Stimulated activated memory B cell treated with anti-CD40 and anti-IgM and Interleukin-4, amounts not matched to agents 10 μg/mL and 1 μg/mL and 100 μg/mL, for 72 hours (primary cell): ENCODE measurements around the gene PPP4R3A.
"Not testable (repeated sequence)": the region's sequence is repeated elsewhere in the genome, so short reads cannot be mapped to it uniquely, and the experiment has no call there.

Experiments used
- ATAC-seq: fragments of 150-1000 bp; cut with Tn5 transposase; 2 replicates; pipeline ENCODE4 v1.10.0; 2021
- H3K27ac Mint-ChIP-seq: one replicate; pipeline ENCODE4 v1.8.0; 2022; ENCODE audit warnings: mild to moderate bottlenecking, mixed read lengths
- H3K27me3 Mint-ChIP-seq: one replicate; pipeline ENCODE4 v1.8.0; 2022; ENCODE audit warnings: mixed read lengths
- H3K36me3 Mint-ChIP-seq: one replicate; pipeline ENCODE4 v1.8.0; 2022; ENCODE audit warnings: mixed read lengths
- H3K4me1 Mint-ChIP-seq: one replicate; pipeline ENCODE4 v1.8.0; 2022; ENCODE audit warnings: mixed read lengths
- H3K4me3 Mint-ChIP-seq: one replicate; pipeline ENCODE4 v1.8.0; 2022; ENCODE audit warnings: mild to moderate bottlenecking, moderate library complexity, mixed read lengths
- H3K9me3 Mint-ChIP-seq: one replicate; pipeline ENCODE4 v1.8.0; 2022; ENCODE audit warnings: mixed read lengths

Gene PPP4R3A

DNA sequence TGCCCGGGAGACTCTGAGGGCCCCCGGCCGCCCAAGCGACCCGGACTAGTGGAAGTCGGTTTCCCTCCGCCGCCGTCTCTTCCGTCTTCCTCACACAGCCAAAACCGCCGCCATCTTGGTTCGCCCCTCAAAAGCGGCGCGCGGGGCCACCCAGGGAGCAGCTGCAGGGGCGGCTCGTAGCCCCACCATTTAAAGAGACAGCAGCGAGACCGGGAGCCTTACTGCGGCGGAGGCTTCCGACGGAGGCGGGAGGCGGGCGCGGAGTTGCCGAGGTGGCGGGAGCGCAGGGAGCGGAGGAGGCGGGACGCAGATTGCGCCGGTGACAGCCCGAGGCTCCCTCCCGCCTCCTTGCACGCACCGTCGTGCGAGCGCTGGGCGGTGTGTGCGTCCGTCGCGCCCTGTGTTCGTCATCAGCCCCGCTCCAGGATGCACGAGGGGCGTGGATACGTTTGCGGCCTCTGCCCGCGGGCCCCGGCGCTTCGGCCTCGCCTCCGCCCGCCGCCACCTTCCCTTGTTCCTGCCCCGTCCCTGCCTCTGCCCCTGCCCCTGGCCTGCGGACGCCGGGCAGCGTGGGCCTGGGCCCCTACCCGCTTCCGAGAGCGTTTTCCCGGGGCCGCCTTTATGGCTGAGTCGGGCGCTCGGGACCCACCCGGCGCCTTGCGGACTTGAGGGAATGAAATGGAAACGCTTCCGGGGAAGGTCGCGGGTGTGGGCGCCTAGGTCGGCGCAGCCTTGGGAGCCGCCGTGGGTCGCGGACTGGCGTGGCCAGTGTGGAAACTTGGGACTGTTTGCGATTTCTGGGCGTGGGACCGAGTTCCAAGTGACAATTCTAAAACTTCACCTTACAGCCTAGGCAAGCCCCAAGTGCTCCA is at the start of gene PPP4R3A:
PPP4R3A (minus strand) TSS at position 140 of the 872 bp plus-strand sequence. CDS start 663 bp downstream, outside the sequence.
- no peaks in the 10 kb centered on the region for H3K27me3 Mint-ChIP-seq

DNA sequence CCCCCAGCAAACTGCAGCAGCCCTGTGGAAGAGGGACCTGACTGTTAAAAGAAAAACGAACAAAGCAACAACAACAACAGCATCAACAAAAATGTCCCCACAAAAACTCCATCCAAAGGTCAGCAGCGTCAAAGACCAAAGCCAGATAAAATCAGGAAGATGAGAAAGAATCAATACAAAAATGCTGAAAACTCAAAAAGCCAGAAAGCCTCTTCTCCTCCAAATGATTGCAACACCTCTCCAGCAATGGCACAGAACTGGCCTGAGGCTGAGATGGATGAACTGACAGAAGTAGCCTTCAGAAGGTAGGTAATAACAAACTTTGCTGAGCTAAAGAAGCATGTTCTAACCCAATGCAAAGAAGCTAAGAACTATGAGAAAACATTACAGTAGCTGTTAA is 45.4 kb upstream of the PPP4R3A start:
- Mint-ChIP-seq H3K36me3 (no peaks in the 10 kb centered on the region), H3K9me3 (peaks cover 5% of the 10 kb centered on the region), H3K4me3 (no peak overlapping the region), H3K27ac (no peak overlapping the region), H3K27me3 (peaks cover 37% of the 10 kb centered on the region), H3K4me1 (no peaks in the 10 kb centered on the region)
- ATAC-seq, result no peak

More for the DNA sequence above, at the start of gene PPP4R3A:
- Mint-ChIP-seq H3K27ac (peak within 1 kb of the TSS; percentile 99), H3K4me3 (peak within 1 kb of the TSS; percentile 98), H3K4me1 (peaks cover 11% of the 10 kb centered on the region), H3K36me3 (peaks cover 15% of the 10 kb centered on the region), H3K9me3 (no peaks in the 10 kb centered on the region)
- ATAC-seq, result peak; percentile 95

DNA sequence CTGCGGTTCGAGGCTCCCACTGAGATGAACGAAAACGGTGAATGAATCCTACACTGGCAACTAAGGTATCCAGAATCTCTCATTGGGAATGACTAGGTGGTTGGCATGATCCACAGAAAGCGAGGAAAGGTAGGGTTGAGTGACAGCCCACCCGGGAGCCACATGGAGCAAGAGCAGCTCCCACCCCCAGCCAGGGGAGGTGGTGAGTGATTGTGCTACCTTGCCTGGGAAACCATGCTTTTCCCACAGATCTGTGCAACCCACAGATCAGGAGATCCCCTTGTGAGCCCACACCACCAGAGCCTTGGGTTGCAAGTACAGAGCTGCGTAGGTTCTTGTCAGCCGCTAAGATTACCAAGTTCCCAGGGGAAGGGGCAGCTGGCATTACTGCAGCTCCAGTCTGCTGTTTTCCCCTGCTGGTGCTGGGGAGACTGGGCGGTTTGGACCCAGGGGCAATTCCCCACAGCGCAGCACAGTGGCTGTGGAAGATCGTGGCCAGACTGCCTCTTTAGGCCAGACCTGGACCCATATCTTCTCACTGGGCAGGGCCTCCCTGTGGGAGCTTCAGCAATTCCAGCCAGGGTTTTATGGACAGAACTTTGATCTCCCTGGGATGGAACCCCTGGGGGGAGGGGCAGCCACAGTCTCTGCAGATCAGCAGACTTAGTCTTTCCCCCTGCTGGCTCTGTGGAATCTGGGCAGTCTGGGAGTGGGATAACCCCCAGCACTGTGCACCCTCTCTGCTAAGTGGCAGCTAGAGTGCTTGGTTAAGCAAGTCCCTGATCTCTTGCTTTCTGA is 44.6 kb upstream of the PPP4R3A start:
- Mint-ChIP-seq H3K27me3 (peaks cover 37% of the 10 kb centered on the region), H3K4me1 (no peaks in the 10 kb centered on the region), H3K27ac (no peak overlapping the region), H3K36me3 (no peaks in the 10 kb centered on the region), H3K9me3 (peaks cover 5% of the 10 kb centered on the region), H3K4me3 (no peak overlapping the region)
- ATAC-seq, result no peak

DNA sequence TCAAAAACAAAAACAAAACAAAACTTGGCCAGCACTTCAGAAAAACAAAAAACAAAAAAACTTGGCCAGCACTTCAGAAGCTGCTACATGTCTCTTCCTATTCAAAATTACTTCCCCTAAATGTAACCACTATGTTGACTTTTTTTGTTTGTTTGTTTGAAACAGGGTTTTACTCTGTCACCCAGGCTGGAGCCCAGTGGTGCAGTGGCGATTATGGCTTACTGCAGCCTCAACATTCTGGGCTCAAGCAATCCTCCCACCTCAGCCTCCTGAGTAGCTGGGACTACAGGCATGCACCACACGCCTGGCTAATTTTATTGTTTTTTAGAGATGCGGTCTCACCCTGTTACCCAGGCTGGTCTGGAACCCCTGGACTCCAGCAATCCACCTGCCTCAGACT is 38.0 kb upstream of the PPP4R3A start:
- no peak overlapping the region for H3K27ac Mint-ChIP-seq

DNA sequence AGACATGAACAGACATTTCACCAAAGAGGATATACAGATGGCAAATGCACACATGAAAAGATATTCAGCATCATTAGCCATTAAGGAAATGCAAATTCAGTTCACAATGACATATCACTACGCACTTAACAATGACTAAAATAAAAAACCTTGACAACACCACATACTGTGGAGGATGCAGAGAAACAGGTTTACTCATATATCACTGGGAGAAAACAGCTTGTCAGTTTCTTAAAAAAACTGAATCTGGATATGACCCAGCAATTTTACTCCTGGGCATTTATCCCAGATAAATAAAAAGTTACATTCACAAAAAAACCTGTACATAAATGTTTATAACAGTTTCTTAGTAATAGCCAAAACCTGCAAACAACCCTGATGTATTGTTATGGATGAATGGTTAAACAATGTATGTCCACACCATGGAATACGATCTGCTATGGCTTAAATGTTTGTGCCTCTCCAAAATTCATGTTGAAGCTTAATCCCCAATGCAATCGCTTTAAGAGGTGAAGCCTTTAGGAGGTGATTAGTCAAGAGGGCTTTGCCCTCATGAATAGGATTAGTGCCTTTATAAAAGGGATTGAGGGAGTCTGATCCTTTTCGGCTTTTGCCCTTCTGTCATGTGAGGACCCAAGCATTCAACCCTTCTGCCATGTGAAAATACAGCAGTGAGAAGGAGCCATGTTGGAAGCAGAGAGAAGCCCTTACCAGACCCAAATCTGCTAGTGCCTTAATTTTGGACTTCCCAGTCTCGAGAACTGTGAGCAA is 36.0 kb upstream of the PPP4R3A start:
- Mint-ChIP-seq H3K4me3 (no peak overlapping the region), H3K36me3 (peaks cover 13% of the 10 kb centered on the region), H3K27ac (no peak overlapping the region), H3K4me1 (no peaks in the 10 kb centered on the region), H3K27me3 (peaks cover 37% of the 10 kb centered on the region), H3K9me3 (peaks cover 17% of the 10 kb centered on the region)
- ATAC-seq, result no peak

More for the DNA sequence above, 38.0 kb upstream of the PPP4R3A start:
- no peaks in the 10 kb centered on the region for H3K36me3 Mint-ChIP-seq
- H3K4me3 Mint-ChIP-seq, result no peak overlapping the region
- H3K4me1 Mint-ChIP-seq, result no peaks in the 10 kb centered on the region
- H3K9me3 Mint-ChIP-seq, result peaks cover 3% of the 10 kb centered on the region
- peaks cover 30% of the 10 kb centered on the region for H3K27me3 Mint-ChIP-seq
- no peak for ATAC-seq

DNA sequence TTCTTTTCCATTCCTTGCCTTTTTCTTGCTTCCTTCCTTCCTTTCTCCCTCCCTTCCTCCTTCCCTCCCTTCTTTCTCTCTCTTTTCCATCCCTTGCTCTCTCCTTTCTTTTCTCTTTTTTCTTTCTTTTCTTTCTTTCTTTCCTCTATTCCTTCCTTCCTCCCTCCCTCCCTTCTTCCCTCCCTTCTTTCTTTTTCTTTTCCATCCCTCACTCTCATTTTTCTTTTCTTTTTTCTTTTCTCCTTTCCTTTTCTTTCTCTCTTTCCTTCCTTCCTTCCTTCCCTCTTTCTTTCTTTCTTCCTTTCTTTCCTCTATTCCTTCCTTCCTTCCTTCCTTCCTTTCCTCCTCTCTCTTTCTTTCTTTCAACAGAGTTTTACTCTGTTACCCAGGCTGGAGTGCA is 35.1 kb upstream of the PPP4R3A start:
- Mint-ChIP-seq H3K4me1 (no peaks in the 10 kb centered on the region), H3K27ac (no peak overlapping the region), H3K36me3 (peaks cover 19% of the 10 kb centered on the region), H3K27me3 (peaks cover 39% of the 10 kb centered on the region), H3K9me3 (peaks cover 23% of the 10 kb centered on the region), H3K4me3 (no peak overlapping the region)
- ATAC-seq, result no peak

DNA sequence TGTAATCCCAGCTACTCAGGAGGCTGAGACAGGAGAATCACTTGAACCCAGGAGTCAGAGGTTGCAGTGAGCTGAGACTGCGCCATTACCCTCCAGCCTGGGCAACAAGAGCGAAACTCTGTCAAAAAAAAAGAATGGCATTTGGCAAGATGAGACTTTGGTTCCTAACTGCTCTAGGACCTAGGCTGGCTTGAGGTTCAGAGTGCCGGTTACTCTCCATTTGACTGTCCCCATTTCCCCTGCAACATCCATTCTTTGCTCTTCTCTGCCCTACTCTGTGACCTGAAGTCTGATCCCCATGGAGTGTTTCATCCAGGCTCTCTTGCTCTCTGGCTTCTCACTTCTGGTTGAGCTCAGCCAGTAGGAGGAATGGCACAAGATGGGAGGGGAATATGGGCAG is 26.2 kb upstream of the PPP4R3A start:
- Mint-ChIP-seq H3K9me3 (peaks cover 21% of the 10 kb centered on the region), H3K4me3 (no peak overlapping the region), H3K4me1 (no peaks in the 10 kb centered on the region), H3K27ac (no peak overlapping the region), H3K27me3 (peaks cover 27% of the 10 kb centered on the region), H3K36me3 (peaks cover 20% of the 10 kb centered on the region)
- ATAC-seq, result no peak

DNA sequence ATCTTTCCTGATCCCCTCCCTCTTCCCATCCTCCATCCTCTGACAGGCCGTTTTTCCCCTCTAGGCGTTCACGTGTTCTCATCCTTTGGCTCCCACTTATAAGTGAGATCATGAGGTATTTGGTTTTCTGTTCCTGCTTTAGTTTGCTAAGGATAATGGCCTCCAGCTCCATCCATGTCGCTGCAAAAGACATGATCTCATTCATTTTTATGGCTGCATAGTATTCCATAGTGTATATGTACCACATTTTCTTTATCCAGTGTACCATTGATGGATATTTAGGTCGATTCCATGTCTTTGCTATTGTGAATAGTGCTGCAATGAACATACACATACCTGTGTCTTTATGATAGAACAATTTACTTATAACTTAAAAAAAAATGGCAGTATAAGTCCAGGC is 23.9 kb upstream of the PPP4R3A start:
- peaks cover 19% of the 10 kb centered on the region for H3K27me3 Mint-ChIP-seq
- H3K4me1 Mint-ChIP-seq, H3K4me3 Mint-ChIP-seq, ATAC-seq, H3K9me3 Mint-ChIP-seq, H3K27ac Mint-ChIP-seq: not testable (repeated sequence)
- H3K36me3 Mint-ChIP-seq, result peaks cover 11% of the 10 kb centered on the region

DNA sequence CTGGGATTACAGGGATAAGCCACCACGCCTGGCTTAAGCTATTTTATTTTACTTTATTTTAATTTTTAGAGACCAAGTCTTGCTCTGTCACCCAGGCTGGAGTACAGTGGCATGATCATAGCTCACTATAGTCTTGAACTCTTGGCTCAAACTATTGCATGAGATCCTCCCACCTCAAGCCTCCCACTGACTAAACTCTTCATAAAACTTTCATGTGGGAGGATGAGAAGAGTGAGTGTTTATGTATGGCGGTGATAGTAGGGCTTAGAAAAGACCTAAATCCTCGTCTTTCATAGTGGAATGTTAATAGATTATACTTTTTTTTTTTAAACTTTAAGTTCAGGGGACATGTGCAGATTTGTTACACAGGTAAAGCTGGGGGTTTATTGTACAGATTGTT is 23.5 kb upstream of the PPP4R3A start:
- Mint-ChIP-seq H3K9me3 (peaks cover 2% of the 10 kb centered on the region), H3K4me1 (no peaks in the 10 kb centered on the region), H3K4me3 (no peak overlapping the region), H3K27ac (no peak overlapping the region), H3K27me3 (peaks cover 19% of the 10 kb centered on the region), H3K36me3 (peaks cover 7% of the 10 kb centered on the region)
- no peak for ATAC-seq

DNA sequence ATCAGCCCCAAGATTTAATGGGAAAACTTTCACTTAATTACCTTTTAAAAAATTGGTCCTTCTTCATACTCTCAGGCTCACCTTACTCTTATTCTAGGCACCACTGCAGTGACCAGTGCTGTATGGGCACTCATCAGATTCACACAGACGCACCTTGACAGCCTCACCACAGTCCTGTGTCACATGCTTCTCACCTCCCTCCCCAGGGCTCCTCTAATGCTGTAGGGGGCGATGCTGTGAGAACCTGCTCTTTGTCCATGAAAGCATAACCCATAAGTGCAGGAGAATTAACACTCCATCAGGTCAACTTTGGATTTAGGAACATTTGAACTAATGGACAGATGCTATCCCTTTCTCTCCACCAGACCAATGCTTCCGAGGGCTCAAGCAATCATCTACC is 13.9 kb upstream of the PPP4R3A start:
- no peak for ATAC-seq
- H3K4me3 Mint-ChIP-seq, result no peak overlapping the region
- no peaks in the 10 kb centered on the region for H3K27me3 Mint-ChIP-seq
- H3K27ac Mint-ChIP-seq, result no peak overlapping the region
- H3K4me1 Mint-ChIP-seq, result no peaks in the 10 kb centered on the region
- H3K9me3 Mint-ChIP-seq, result no peaks in the 10 kb centered on the region
- no peaks in the 10 kb centered on the region for H3K36me3 Mint-ChIP-seq

DNA sequence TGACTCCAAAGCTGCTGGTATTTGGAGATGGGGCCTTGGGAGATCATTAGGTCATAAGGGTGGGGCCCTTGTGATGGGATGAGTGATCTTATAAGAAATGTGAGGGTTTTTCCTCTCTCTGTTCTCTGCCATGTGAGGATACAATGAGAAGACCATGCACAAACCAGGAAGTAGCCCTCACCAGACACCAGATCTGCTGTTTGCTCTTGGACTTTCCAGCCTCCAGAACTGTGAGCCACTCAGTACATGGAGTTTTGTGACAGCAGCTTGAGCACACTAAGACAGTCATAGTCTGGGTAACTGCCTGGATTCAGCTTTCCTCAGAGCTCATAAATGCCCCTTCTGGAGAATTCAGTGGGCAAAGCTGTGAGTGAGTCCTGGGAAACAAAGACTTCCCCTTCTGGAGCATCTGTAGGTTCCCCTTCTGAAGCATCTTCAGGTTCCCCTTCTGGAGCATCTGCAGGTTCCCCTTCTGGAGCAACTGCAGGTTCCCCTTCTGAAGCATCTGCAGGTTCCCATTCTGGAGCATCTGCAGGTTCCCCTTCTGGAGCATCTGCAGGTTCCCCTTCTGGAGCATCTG is 11.0 kb upstream of the PPP4R3A start:
- Mint-ChIP-seq H3K4me3 (no peak overlapping the region), H3K9me3 (no peaks in the 10 kb centered on the region), H3K4me1 (no peaks in the 10 kb centered on the region), H3K27me3 (no peaks in the 10 kb centered on the region), H3K36me3 (no peaks in the 10 kb centered on the region), H3K27ac (no peak overlapping the region)
- ATAC-seq, result no peak

DNA sequence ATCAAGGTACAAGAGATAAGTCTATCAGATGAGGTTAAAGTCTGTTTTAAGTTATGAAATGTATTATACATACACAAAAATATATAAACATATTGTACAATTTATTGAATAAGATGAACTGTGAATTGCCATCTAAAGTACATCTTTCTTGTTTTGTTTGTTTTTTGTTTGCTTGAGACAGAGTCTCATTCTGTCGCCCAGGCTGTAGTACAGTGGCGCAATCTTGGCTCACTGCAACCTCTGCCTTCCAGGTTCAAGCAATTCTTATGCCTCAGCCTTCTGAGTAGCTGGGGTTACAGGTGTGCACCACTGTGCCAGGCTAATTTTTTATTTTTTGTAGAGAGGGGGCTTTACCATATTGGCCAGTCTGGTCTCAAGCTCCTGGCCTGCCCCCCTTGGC is 10.0 kb upstream of the PPP4R3A start:
- Mint-ChIP-seq H3K4me1 (no peaks in the 10 kb centered on the region), H3K4me3 (no peak overlapping the region), H3K27ac (no peak overlapping the region), H3K36me3 (no peaks in the 10 kb centered on the region), H3K9me3 (no peaks in the 10 kb centered on the region), H3K27me3 (no peaks in the 10 kb centered on the region)
- ATAC-seq, result no peak

DNA sequence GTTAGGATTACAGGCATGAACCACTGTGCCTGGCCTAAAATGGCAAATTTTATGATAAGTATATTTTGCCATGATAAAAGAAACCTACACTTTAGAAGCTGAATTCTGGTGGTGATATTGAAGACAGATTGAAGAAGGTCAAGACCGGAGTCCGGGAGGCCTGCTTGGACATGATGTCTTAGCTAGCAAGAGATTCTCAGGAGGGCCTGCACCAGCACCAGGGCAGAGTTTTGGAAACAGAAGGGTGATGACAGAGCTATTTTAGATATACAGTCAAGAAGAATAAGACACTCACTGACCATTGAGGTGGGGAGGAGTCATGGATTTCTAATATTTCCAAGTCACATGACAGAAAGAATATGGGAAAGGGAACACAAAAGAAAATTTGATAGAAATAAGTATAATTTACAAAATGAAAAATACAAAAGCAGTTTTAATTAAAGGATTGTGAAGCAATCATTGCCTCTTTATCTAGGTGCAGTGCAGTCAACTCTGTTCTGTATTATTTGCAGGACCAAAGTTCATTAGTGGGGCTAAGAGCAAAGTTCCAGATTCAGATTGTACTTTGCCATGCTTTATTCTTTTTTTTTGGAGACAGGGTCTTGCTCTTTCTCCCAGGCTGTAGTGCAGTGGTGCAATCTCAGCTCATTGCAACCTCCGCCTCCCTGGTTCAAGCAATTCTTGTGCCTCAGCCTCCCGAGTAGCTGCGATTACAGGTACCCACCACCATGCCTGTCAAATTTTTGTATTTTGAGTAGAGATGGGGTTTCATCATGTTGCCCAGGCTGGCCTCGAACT is 9.3 kb upstream of the PPP4R3A start:
- H3K9me3 Mint-ChIP-seq, result no peaks in the 10 kb centered on the region
- H3K27me3 Mint-ChIP-seq, result no peaks in the 10 kb centered on the region
- ATAC-seq, result no peak
- H3K36me3 Mint-ChIP-seq, result no peaks in the 10 kb centered on the region
- no peak overlapping the region for H3K27ac Mint-ChIP-seq
- no peaks in the 10 kb centered on the region for H3K4me1 Mint-ChIP-seq
- H3K4me3 Mint-ChIP-seq, result no peak overlapping the region

DNA sequence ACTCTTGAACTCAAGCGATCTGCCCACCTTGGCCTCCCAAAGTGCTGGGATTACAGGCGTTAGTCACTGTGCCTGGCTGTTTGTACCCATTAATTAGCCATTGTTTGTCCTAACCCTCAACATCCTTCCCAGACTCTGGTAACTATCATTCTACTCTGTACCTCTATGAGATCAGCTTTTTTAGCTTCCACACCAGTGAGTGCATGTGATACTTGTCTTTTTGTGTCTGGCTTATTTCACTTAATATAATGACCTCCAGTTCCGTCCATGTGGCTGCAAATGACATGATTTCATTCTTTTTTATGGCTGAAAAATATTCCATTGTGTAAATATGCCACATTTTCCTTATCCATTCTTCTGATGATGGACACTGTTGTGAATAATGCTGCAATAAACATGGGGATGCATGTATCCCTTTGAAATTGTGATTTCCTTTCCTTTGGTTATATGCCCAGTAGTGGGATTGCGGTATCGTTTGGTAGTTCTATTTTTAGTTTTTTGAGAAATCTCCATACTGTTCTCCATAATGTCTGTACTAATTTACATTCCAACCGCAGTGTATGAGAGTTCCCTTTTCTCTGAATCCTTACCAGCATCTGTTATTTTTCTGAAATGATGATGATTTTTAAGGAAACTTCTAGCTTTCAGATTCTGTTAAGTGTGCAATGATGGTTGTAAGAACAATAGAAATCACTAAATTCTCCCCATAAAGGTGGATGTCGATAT is 6.7 kb upstream of the PPP4R3A start:
- Mint-ChIP-seq H3K4me1 (no peaks in the 10 kb centered on the region), H3K9me3 (no peaks in the 10 kb centered on the region), H3K4me3 (no peak overlapping the region), H3K27me3 (no peaks in the 10 kb centered on the region), H3K27ac (no peak overlapping the region), H3K36me3 (no peaks in the 10 kb centered on the region)
- no peak for ATAC-seq
